Osteocyte (in vitro differentiated cells): ENCODE measurements around the gene PPP2CA. TPM values are rescaled to one million over a fixed set of nuclear protein-coding genes. Genes with fewer than 3 reads are reported as not detected.
"Not testable (repeated sequence)": the region's sequence is repeated elsewhere in the genome, so short reads cannot be mapped to it uniquely, and the experiment has no call there.

Source experiments
- DNase-seq: peaks from one replicate; pipeline ENCODE4 v3.0.0; 2021; ENCODE audit warnings: mixed read lengths; ENCODE audit not compliant: unreplicated experiment; ENCODE audit errors: extremely low spot score
- H3K27ac Mint-ChIP-seq: one replicate; pipeline ENCODE4 v1.8.0; 2021; ENCODE audit warnings: mild to moderate bottlenecking, mixed read lengths; ENCODE audit not compliant: unreplicated experiment
- H3K27me3 Mint-ChIP-seq: one replicate; pipeline ENCODE4 v1.8.0; 2021; ENCODE audit warnings: mixed read lengths; ENCODE audit not compliant: unreplicated experiment
- H3K36me3 Mint-ChIP-seq: one replicate; pipeline ENCODE4 v1.8.0; 2021; ENCODE audit warnings: mixed read lengths; ENCODE audit not compliant: unreplicated experiment
- H3K4me1 Mint-ChIP-seq: one replicate; pipeline ENCODE4 v1.8.0; 2021; ENCODE audit warnings: mixed read lengths; ENCODE audit not compliant: unreplicated experiment
- H3K4me3 Mint-ChIP-seq: one replicate; pipeline ENCODE4 v1.8.0; 2021; ENCODE audit warnings: mild to moderate bottlenecking, moderate library complexity, mixed read lengths; ENCODE audit not compliant: unreplicated experiment
- H3K9me3 Mint-ChIP-seq: one replicate; pipeline ENCODE4 v1.8.0; 2021; ENCODE audit warnings: mixed read lengths; ENCODE audit not compliant: unreplicated experiment
- CTCF ChIP-seq: fragments of 200-600 bp; sonication (generic); IDR thresholded peaks from 2 replicates; pipeline ENCODE4 v1.5.0; 2021; ENCODE audit warnings: antibody characterized with exemption, mild to moderate bottlenecking, moderate library complexity
- total RNA-seq: library from RNA; stranded (reverse); gene quantifications from 2 replicates; pipeline ENCODE4 v1.2.1, GENCODE V29; 2021

Gene PPP2CA
- total RNA-seq, 1 donor from 2014 or later: 117 TPM

GRCh38 chr5:134223406-134224248 is 2.2 kb downstream of the PPP2CA start:
- no peak for DNase-seq
- Mint-ChIP-seq H3K27ac (peak overlapping the region; percentile 99), H3K36me3 (peaks cover 8% of the 10 kb centered on the region), H3K4me1 (peaks cover 58% of the 10 kb centered on the region), H3K4me3 (peak overlapping the region; percentile 93), H3K27me3 (no peaks in the 10 kb centered on the region), H3K9me3 (no peaks in the 10 kb centered on the region)
- TF ChIP-seq CTCF: no peak

GRCh38 chr5:134221690-134222089 is 4.2 kb downstream of the PPP2CA start:
- not testable (repeated sequence) for H3K9me3 Mint-ChIP-seq, DNase-seq, H3K27ac Mint-ChIP-seq, H3K36me3 Mint-ChIP-seq, H3K27me3 Mint-ChIP-seq, H3K4me3 Mint-ChIP-seq
- H3K4me1 Mint-ChIP-seq: peaks cover 55% of the 10 kb centered on the region

GRCh38 chr5:134215757-134216156 is 10.1 kb downstream of the PPP2CA start:
- H3K4me1 Mint-ChIP-seq: peaks cover 28% of the 10 kb centered on the region

GRCh38 chr5:134211263-134212031 is 14.4 kb downstream of the PPP2CA start:
- DNase-seq: not testable (repeated sequence)

More at GRCh38 chr5:134215757-134216156, 10.1 kb downstream of the PPP2CA start:
- no peaks in the 10 kb centered on the region for H3K27me3 Mint-ChIP-seq
- H3K27ac Mint-ChIP-seq: no peak overlapping the region
- TF ChIP-seq CTCF: no peak
- no peak overlapping the region for H3K4me3 Mint-ChIP-seq
- DNase-seq: no peak
- H3K36me3 Mint-ChIP-seq: peaks cover 14% of the 10 kb centered on the region
- H3K9me3 Mint-ChIP-seq: peaks cover 13% of the 10 kb centered on the region

GRCh38 chr5:134209477-134210245 is 16.2 kb downstream of the PPP2CA start:
- H3K36me3 Mint-ChIP-seq: peaks cover 17% of the 10 kb centered on the region
- no peaks in the 10 kb centered on the region for H3K27me3 Mint-ChIP-seq
- TF ChIP-seq CTCF: no peak
- H3K27ac Mint-ChIP-seq: no peak overlapping the region
- H3K4me3 Mint-ChIP-seq: no peak overlapping the region
- peaks cover 23% of the 10 kb centered on the region for H3K4me1 Mint-ChIP-seq
- DNase-seq: no peak
- H3K9me3 Mint-ChIP-seq: peaks cover 13% of the 10 kb centered on the region

More at GRCh38 chr5:134211263-134212031, 14.4 kb downstream of the PPP2CA start:
- H3K4me1 Mint-ChIP-seq: peaks cover 23% of the 10 kb centered on the region
- H3K9me3 Mint-ChIP-seq: peaks cover 13% of the 10 kb centered on the region
- not testable (repeated sequence) for H3K36me3 Mint-ChIP-seq, H3K4me3 Mint-ChIP-seq, H3K27ac Mint-ChIP-seq, H3K27me3 Mint-ChIP-seq
